H1 (cell line): ENCODE results near the gene TAOK1. TPM values are rescaled to one million over a fixed set of nuclear protein-coding genes. Genes with fewer than 3 reads are reported as not detected.

Source experiments
- polyA plus RNA-seq, 7 experiments: library from polyadenylated mRNA; depleted of rRNA in 3 of 7; stranded (reverse) in 5 of 7; unstranded in 2 of 7; fragments of >200 nt in 5 of 7; fragments of 200-250 nt in 2 of 7; gene quantifications; 1 replicate in 5 of 7; 2 replicates in 1 of 7; 4 replicates in 1 of 7; pipeline versions ENCODE4 v1.2.1 to v1.2.3, GENCODE V29; 2011 to 2013; ENCODE audit warnings: missing spikeins in 2 of 7, mixed read lengths in 2 of 7
- total RNA-seq: library from RNA; stranded (reverse); fragmentation: NEBNext Ultra II Directional; extraction: Animal tissue kit (Norgen Biotek cat#: 25700); gene quantifications from 2 replicates; pipeline ENCODE4 v1.2.1, GENCODE V29; 2021
- TF ChIP-seq, protein P1 (sequence below), 3 experiments: IDR thresholded peaks; 1 replicate in 2 of 3; 2 replicates in 1 of 3; pipeline versions ENCODE4 v1.5.1 to v1.6.1; 2011; ENCODE audit warnings: low read length in 3 of 3, mild to moderate bottlenecking in 3 of 3, inconsistent platforms in 2 of 3, low read depth in 1 of 3, moderate library complexity in 1 of 3; ENCODE audit not compliant: insufficient read depth in 1 of 3; ENCODE audit errors: control extremely low read depth in 1 of 3

Gene TAOK1
- total and polyA plus RNA-seq, 2 of the 8 experiments (the other 6 are each of a cell fraction or from before 2014, with no cell fraction given), result 12.2 to 90.6 TPM

DNA sequence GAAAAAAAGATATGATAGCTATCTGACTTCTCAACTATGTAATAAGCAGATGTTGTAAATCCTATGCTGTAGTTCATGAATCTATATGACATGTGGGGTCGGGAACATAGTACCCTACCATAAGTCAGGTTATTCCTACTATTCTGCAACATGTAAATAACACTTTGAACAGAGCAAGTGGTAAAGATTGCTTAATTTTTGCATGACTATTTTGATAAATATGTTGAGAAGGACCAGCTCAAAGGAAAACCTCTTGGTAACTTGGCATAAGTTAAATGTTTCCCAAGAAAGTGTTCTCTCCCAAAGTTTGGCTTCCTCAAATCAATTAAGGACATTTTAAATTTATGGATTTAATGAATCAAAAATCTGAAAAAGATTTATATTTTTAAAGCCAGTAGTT lies 114.5 kb downstream of the TAOK1 start (continued):
- TF ChIP-seq, protein P1, sequence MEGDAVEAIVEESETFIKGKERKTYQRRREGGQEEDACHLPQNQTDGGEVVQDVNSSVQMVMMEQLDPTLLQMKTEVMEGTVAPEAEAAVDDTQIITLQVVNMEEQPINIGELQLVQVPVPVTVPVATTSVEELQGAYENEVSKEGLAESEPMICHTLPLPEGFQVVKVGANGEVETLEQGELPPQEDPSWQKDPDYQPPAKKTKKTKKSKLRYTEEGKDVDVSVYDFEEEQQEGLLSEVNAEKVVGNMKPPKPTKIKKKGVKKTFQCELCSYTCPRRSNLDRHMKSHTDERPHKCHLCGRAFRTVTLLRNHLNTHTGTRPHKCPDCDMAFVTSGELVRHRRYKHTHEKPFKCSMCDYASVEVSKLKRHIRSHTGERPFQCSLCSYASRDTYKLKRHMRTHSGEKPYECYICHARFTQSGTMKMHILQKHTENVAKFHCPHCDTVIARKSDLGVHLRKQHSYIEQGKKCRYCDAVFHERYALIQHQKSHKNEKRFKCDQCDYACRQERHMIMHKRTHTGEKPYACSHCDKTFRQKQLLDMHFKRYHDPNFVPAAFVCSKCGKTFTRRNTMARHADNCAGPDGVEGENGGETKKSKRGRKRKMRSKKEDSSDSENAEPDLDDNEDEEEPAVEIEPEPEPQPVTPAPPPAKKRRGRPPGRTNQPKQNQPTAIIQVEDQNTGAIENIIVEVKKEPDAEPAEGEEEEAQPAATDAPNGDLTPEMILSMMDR (IDR thresholded peaks at IDR 0.05; ENCODE audit: control extremely low read depth in 1 of 3, insufficient read depth in 1 of 3, low read depth in 1 of 3, low read length in 3 of 3), result no peak
